KMS-11 (cell line): ENCODE results near the gene SMAD2.

Source experiments
- H2AFZ ChIP-seq: fragments of 200-600 bp; sonication (generic); 2 replicates; pipeline ENCODE4 v1.6.1; 2016; ENCODE audit warnings: antibody characterized with exemption, mixed run types, low read depth
- H3K27ac ChIP-seq: fragments of 200-600 bp; sonication (generic); 2 replicates; pipeline ENCODE4 v1.6.1; 2016; ENCODE audit warnings: mild to moderate bottlenecking, mixed run types
- H3K27me3 ChIP-seq: fragments of 200-600 bp; sonication (generic); 2 replicates; pipeline ENCODE4 v1.6.1; 2017; ENCODE audit warnings: mild to moderate bottlenecking, low read depth, mixed run types, moderate library complexity; ENCODE audit not compliant: insufficient read depth
- H3K36me3 ChIP-seq: fragments of 200-600 bp; sonication (generic); 2 replicates; pipeline ENCODE4 v1.6.1; 2017; ENCODE audit warnings: mild to moderate bottlenecking, mixed run types; ENCODE audit not compliant: insufficient read depth
- H3K4me1 ChIP-seq: fragments of 200-600 bp; sonication (generic); 2 replicates; pipeline ENCODE4 v1.6.1; 2016; ENCODE audit warnings: mild to moderate bottlenecking, low read depth, mixed run types; ENCODE audit not compliant: poor library complexity, severe bottlenecking
- H3K4me2 ChIP-seq: fragments of 200-600 bp; sonication (generic); 2 replicates; pipeline ENCODE4 v1.7.0; 2016; ENCODE audit warnings: mild to moderate bottlenecking, mixed run types
- H3K4me3 ChIP-seq: fragments of 200-600 bp; sonication (generic); IDR thresholded peaks from 2 replicates; pipeline ENCODE4 v1.6.1; 2017; ENCODE audit warnings: low read depth, low read length, mixed read lengths; ENCODE audit not compliant: insufficient read depth
- H3K79me2 ChIP-seq: fragments of 200-600 bp; sonication (generic); 2 replicates; pipeline ENCODE4 v1.6.1; 2016; ENCODE audit warnings: low read depth, mixed run types; ENCODE audit not compliant: insufficient read depth
- H3K9ac ChIP-seq: fragments of 200-600 bp; sonication (generic); 2 replicates; pipeline ENCODE4 v1.6.1; 2016; ENCODE audit warnings: mild to moderate bottlenecking, mixed run types
- H4K20me1 ChIP-seq: fragments of 200-600 bp; sonication (generic); 2 replicates; pipeline ENCODE4 v1.6.1; 2016; ENCODE audit warnings: mild to moderate bottlenecking, mixed run types; ENCODE audit not compliant: insufficient read depth
- CTCF ChIP-seq: fragments of 200-600 bp; sonication (generic); conservative IDR thresholded peaks from 2 replicates; pipeline ENCODE4 v1.6.1; 2017; ENCODE audit warnings: low read depth, mild to moderate bottlenecking, antibody characterized with exemption, low read length, moderate library complexity, mixed read lengths

Gene SMAD2

GRCh38 chr18:47909484-47909883 is 21.0 kb downstream of the SMAD2 start:
- H3K4me3 ChIP-seq: no peak overlapping the region
- no peak for TF ChIP-seq CTCF
- peaks cover 24% of the 10 kb centered on the region for H3K4me1 ChIP-seq
- no peaks in the 10 kb centered on the region for H3K27me3 ChIP-seq
- no peak overlapping the region for H3K4me2 ChIP-seq
- H3K36me3 ChIP-seq: no peaks in the 10 kb centered on the region
- no peak overlapping the region for H3K9ac ChIP-seq
- peaks cover 11% of the 10 kb centered on the region; the same call in 1 of the 2 replicates for H4K20me1 ChIP-seq
- H3K27ac ChIP-seq: no peak overlapping the region
- H2AFZ ChIP-seq: no peak overlapping the region
- peaks cover 100% of the 10 kb centered on the region for H3K79me2 ChIP-seq

- no peak overlapping the region for H3K4me2 ChIP-seq
- no peak for TF ChIP-seq CTCF
- H2AFZ ChIP-seq: no peak overlapping the region
- H4K20me1 ChIP-seq: peaks cover 9% of the 10 kb centered on the region; the same call in 1 of the 2 replicates
- no peaks in the 10 kb centered on the region for H3K36me3 ChIP-seq
- H3K4me3 ChIP-seq: no peak overlapping the region
- H3K27me3 ChIP-seq: no peaks in the 10 kb centered on the region
- H3K9ac ChIP-seq: no peak overlapping the region
- peaks cover 16% of the 10 kb centered on the region for H3K4me1 ChIP-seq
- peaks cover 100% of the 10 kb centered on the region for H3K79me2 ChIP-seq
- H3K27ac ChIP-seq: no peak overlapping the region
These were observed 21.9 kb downstream of the SMAD2 start for GRCh38 chr18:47908592-47908991.

GRCh38 chr18:47906408-47906807 is 24.1 kb downstream of the SMAD2 start:
- peaks cover 100% of the 10 kb centered on the region for H3K79me2 ChIP-seq
- TF ChIP-seq CTCF: no peak
- H3K27ac ChIP-seq: no peak overlapping the region
- H3K4me1 ChIP-seq: no peaks in the 10 kb centered on the region
- no peaks in the 10 kb centered on the region for H3K36me3 ChIP-seq
- H3K9ac ChIP-seq: no peak overlapping the region
- no peak overlapping the region for H2AFZ ChIP-seq
- H3K27me3 ChIP-seq: no peaks in the 10 kb centered on the region
- H3K4me2 ChIP-seq: no peak overlapping the region
- H4K20me1 ChIP-seq: peaks cover 2% of the 10 kb centered on the region; the same call in 1 of the 2 replicates
- no peak overlapping the region for H3K4me3 ChIP-seq

GRCh38 chr18:47903809-47904208 is 26.6 kb downstream of the SMAD2 start:
- no peaks in the 10 kb centered on the region for H3K4me1 ChIP-seq
- H3K4me2 ChIP-seq: no peak overlapping the region
- no peaks in the 10 kb centered on the region for H3K36me3 ChIP-seq
- H3K79me2 ChIP-seq: peaks cover 98% of the 10 kb centered on the region
- no peak for TF ChIP-seq CTCF
- H3K4me3 ChIP-seq: no peak overlapping the region
- H3K27ac ChIP-seq: no peak overlapping the region
- no peak overlapping the region for H3K9ac ChIP-seq
- no peaks in the 10 kb centered on the region for H3K27me3 ChIP-seq
- H4K20me1 ChIP-seq: no peaks in the 10 kb centered on the region; the same call in 1 of the 2 replicates
- H2AFZ ChIP-seq: no peak overlapping the region
